ENCODE measurements around the gene BCAS3.

The BCAS3 gene

DNA sequence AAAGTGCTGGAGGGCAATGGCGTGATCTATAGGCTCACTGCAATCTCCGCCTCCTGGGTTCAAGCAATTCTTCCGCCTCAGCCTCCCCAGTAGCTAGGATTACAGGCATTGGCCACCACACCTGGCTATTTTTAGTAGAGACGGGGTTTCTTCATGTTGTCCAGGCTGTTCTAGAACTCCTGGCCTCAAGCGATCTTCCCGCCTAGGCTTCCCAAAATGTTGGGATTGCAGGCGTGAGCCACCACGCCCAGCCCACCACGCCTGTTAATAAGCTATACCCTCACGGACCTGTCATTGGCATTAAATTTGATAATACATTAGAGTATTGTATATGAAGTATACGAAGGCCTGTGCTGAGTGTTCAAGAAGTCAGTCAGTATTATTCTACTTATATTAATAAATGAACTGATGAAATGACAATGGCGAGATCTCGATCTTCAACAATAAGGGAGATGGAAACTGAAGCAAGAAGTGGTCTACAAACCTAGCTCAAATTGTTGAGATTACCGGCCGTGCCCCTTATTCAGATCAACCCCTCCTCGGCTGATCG is 818 bp upstream of the BCAS3 start:
- Histone ChIP-seq H3K4me1 (ENCODE audit: control insufficient read depth, insufficient read depth, low read length) (no peaks in the 10 kb centered on the region), H3K27me3 (ENCODE audit: control insufficient read depth, insufficient read depth, low read length) (no peaks in the 10 kb centered on the region), H3K36me3 (ENCODE audit: control insufficient read depth, insufficient read depth, low read length) (no peaks in the 10 kb centered on the region), H3K9ac (ENCODE audit: low read length) (peak overlapping the region; percentile 91), H3K4me3 (ENCODE audit: low read length) (peak overlapping the region; percentile 83), H3K9me3 (ENCODE audit: control insufficient read depth, low read length) (no peaks in the 10 kb centered on the region)

GRCh38 chr17:60678118-60678444 is 430 bp downstream of the BCAS3 start:
- peak overlapping the region; percentile 83 for H3K4me3 ChIP-seq (ENCODE audit: low read length)
- no peaks in the 10 kb centered on the region for H3K4me1 ChIP-seq (ENCODE audit: control insufficient read depth, insufficient read depth, low read length)
- no peaks in the 10 kb centered on the region for H3K9me3 ChIP-seq (ENCODE audit: control insufficient read depth, low read length)
- H3K9ac ChIP-seq (ENCODE audit: low read length) = peak overlapping the region; percentile 91
- no peaks in the 10 kb centered on the region for H3K36me3 ChIP-seq (ENCODE audit: control insufficient read depth, insufficient read depth, low read length)
- H3K27me3 ChIP-seq (ENCODE audit: control insufficient read depth, insufficient read depth, low read length) = no peaks in the 10 kb centered on the region

DNA sequence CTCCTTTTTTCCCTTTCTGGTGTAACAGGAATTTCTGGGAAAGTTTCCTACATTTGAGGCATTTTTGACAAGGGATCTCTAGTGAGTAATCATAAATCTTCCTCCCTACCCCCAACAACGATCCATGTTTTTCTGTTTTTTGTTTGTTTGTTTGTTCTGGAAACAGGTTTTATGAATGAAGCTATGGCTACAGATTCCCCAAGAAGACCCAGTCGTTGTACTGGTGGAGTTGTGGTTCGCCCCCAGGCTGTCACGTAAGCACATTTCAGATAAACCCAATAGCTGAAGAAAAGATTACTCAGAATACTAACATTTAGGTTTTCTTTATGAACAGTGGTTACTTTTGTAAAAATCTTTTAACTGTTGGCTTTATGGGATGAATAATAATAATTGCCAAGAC is 1.6 kb downstream of the BCAS3 start:
- H3K27me3 ChIP-seq (ENCODE audit: control insufficient read depth, insufficient read depth, low read length) = no peaks in the 10 kb centered on the region
- H3K9ac ChIP-seq (ENCODE audit: low read length) = no peak overlapping the region
- no peaks in the 10 kb centered on the region for H3K36me3 ChIP-seq (ENCODE audit: control insufficient read depth, insufficient read depth, low read length)
- H3K4me1 ChIP-seq (ENCODE audit: control insufficient read depth, insufficient read depth, low read length) = no peaks in the 10 kb centered on the region
- H3K9me3 ChIP-seq (ENCODE audit: control insufficient read depth, low read length) = no peaks in the 10 kb centered on the region
- no peak overlapping the region for H3K4me3 ChIP-seq (ENCODE audit: low read length)

DNA sequence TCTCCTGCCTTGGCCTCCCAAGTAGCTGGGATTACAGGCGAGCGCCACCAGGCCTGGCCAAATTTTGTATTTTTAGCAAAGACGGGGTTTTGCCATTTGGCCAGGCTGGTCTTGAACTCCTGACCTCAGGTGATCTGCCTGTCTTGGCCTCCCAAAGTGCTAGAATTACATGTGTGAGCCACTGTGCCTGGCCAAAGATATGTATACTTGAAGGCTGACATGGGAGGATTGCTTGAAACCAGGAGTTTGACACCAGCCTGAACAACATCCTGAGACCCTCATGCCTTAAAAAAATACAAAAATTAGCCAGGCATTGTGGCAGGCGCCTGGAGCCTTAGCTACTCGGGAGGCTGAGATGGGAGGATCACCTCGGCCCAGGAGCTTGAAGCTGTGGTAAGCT is 3.1 kb downstream of the BCAS3 start:
- no peaks in the 10 kb centered on the region for H3K9me3 ChIP-seq (ENCODE audit: control insufficient read depth, low read length)
- no peaks in the 10 kb centered on the region for H3K36me3 ChIP-seq (ENCODE audit: control insufficient read depth, insufficient read depth, low read length)
- no peak overlapping the region for H3K9ac ChIP-seq (ENCODE audit: low read length)
- no peaks in the 10 kb centered on the region for H3K4me1 ChIP-seq (ENCODE audit: control insufficient read depth, insufficient read depth, low read length)
- no peak overlapping the region for H3K4me3 ChIP-seq (ENCODE audit: low read length)
- no peaks in the 10 kb centered on the region for H3K27me3 ChIP-seq (ENCODE audit: control insufficient read depth, insufficient read depth, low read length)

- no peaks in the 10 kb centered on the region for H3K36me3 ChIP-seq (ENCODE audit: control insufficient read depth, insufficient read depth, low read length)
- no peaks in the 10 kb centered on the region for H3K9me3 ChIP-seq (ENCODE audit: control insufficient read depth, low read length)
- no peaks in the 10 kb centered on the region for H3K27me3 ChIP-seq (ENCODE audit: control insufficient read depth, insufficient read depth, low read length)
- no peak overlapping the region for H3K4me3 ChIP-seq (ENCODE audit: low read length)
- H3K9ac ChIP-seq (ENCODE audit: low read length) = no peak overlapping the region
- H3K4me1 ChIP-seq (ENCODE audit: control insufficient read depth, insufficient read depth, low read length) = no peaks in the 10 kb centered on the region
These were observed 7.8 kb downstream of the BCAS3 start for GRCh38 chr17:60685437-60685836.

- Histone ChIP-seq H3K4me3 (ENCODE audit: low read length) (no peak overlapping the region), H3K36me3 (ENCODE audit: control insufficient read depth, insufficient read depth, low read length) (no peaks in the 10 kb centered on the region), H3K9me3 (ENCODE audit: control insufficient read depth, low read length) (no peaks in the 10 kb centered on the region), H3K27me3 (ENCODE audit: control insufficient read depth, insufficient read depth, low read length) (no peaks in the 10 kb centered on the region), H3K4me1 (ENCODE audit: control insufficient read depth, insufficient read depth, low read length) (no peaks in the 10 kb centered on the region), H3K9ac (ENCODE audit: low read length) (no peak overlapping the region)
These were observed 18.3 kb downstream of the BCAS3 start for GRCh38 chr17:60695960-60696359.

DNA sequence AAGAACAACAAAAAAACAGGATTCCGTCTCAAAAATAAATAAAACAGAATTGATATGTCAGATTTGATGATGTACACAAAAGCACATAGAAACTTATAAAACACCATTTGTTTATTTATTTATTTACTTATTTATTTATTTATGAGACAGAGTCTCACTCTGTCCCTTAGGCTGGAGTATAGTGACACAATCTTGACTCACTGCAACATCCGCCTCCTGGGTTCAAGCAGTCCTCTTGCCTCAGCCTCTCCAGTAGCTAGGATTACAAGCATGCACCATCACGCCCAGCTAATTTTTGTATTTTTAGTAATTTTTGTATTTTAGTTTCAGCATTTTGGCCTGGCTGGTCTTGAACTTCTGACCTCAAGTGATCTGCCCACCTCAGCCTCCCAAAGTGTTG is 21.4 kb downstream of the BCAS3 start:
- no peaks in the 10 kb centered on the region for H3K4me1 ChIP-seq (ENCODE audit: control insufficient read depth, insufficient read depth, low read length)
- no peak overlapping the region for H3K9ac ChIP-seq (ENCODE audit: low read length)
- H3K4me3 ChIP-seq (ENCODE audit: low read length) = no peak overlapping the region
- no peaks in the 10 kb centered on the region for H3K27me3 ChIP-seq (ENCODE audit: control insufficient read depth, insufficient read depth, low read length)
- no peaks in the 10 kb centered on the region for H3K9me3 ChIP-seq (ENCODE audit: control insufficient read depth, low read length)
- no peaks in the 10 kb centered on the region for H3K36me3 ChIP-seq (ENCODE audit: control insufficient read depth, insufficient read depth, low read length)

DNA sequence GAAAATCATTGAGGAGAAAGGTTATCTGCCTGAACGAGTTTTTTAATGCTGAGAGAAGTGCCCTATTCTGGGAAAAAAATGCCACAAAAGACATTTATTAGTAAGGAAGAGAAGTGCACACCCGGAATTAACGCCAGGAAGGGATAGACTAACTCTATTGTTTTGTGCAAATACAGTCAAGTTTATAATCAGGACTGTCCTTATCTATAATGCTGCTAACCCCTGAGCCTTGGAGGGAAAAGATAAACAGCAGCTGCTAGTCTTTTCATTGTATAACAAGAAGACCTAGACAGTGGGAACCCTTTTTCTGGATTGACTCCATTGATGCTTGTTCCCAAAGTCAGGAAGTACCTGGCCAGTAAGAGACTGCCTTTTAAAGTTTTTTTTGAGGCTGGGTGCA is 26.5 kb downstream of the BCAS3 start:
- Histone ChIP-seq H3K4me3 (ENCODE audit: low read length) (no peak overlapping the region), H3K9ac (ENCODE audit: low read length) (no peak overlapping the region), H3K27me3 (ENCODE audit: control insufficient read depth, insufficient read depth, low read length) (no peaks in the 10 kb centered on the region), H3K36me3 (ENCODE audit: control insufficient read depth, insufficient read depth, low read length) (no peaks in the 10 kb centered on the region), H3K9me3 (ENCODE audit: control insufficient read depth, low read length) (no peaks in the 10 kb centered on the region), H3K4me1 (ENCODE audit: control insufficient read depth, insufficient read depth, low read length) (no peaks in the 10 kb centered on the region)

GRCh38 chr17:60712675-60713074 is 35.0 kb downstream of the BCAS3 start:
- Histone ChIP-seq H3K9ac (ENCODE audit: low read length) (no peak overlapping the region), H3K4me3 (ENCODE audit: low read length) (no peak overlapping the region), H3K36me3 (ENCODE audit: control insufficient read depth, insufficient read depth, low read length) (no peaks in the 10 kb centered on the region), H3K9me3 (ENCODE audit: control insufficient read depth, low read length) (no peaks in the 10 kb centered on the region), H3K27me3 (ENCODE audit: control insufficient read depth, insufficient read depth, low read length) (no peaks in the 10 kb centered on the region), H3K4me1 (ENCODE audit: control insufficient read depth, insufficient read depth, low read length) (no peaks in the 10 kb centered on the region)

DNA sequence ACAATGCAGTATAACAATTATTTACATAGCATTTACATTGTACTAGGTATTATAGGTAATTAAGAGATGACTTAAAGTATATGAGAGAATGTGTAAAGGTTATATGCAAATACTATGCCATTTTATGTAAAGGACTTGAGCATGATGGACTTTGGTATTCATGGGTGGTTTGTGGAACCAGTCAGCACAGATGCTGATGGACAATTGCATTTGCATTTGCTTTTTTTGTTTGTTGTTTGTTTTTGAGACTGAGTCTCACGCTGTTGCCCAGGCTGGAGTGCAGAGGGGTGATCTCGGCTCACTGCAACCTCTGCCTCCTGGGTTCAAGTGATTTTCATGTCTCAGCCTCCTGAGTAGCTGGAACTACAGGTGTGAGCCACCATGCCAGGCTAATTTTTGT is 36.0 kb downstream of the BCAS3 start:
- Histone ChIP-seq H3K4me3 (ENCODE audit: low read length) (no peak overlapping the region), H3K9me3 (ENCODE audit: control insufficient read depth, low read length) (no peaks in the 10 kb centered on the region), H3K27me3 (ENCODE audit: control insufficient read depth, insufficient read depth, low read length) (no peaks in the 10 kb centered on the region), H3K36me3 (ENCODE audit: control insufficient read depth, insufficient read depth, low read length) (no peaks in the 10 kb centered on the region), H3K4me1 (ENCODE audit: control insufficient read depth, insufficient read depth, low read length) (no peaks in the 10 kb centered on the region), H3K9ac (ENCODE audit: low read length) (no peak overlapping the region)

DNA sequence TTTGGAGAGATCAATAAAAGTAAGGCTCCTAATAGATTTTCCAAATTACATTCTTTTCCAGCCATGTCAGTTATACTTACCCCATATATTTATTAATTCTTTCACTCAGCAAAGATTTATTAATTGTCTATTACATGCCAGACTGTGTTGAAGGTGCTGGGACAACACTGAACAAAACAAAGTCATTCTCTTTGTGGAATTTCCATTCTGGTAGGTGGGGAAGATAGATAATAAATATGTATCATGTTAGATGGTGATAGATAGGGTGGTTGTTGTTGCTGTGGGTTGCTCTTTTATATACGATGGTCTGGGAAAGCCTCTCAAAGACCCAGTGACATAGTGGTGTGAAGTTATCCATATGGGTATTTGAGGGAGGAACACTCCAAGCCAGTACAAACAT is 39.1 kb downstream of the BCAS3 start:
- Histone ChIP-seq H3K9me3 (ENCODE audit: control insufficient read depth, low read length) (no peaks in the 10 kb centered on the region), H3K4me1 (ENCODE audit: control insufficient read depth, insufficient read depth, low read length) (no peaks in the 10 kb centered on the region), H3K9ac (ENCODE audit: low read length) (no peak overlapping the region), H3K36me3 (ENCODE audit: control insufficient read depth, insufficient read depth, low read length) (no peaks in the 10 kb centered on the region), H3K4me3 (ENCODE audit: low read length) (no peak overlapping the region), H3K27me3 (ENCODE audit: control insufficient read depth, insufficient read depth, low read length) (no peaks in the 10 kb centered on the region)

- Histone ChIP-seq H3K4me1 (ENCODE audit: control insufficient read depth, insufficient read depth, low read length) (no peaks in the 10 kb centered on the region), H3K4me3 (ENCODE audit: low read length) (no peak overlapping the region), H3K36me3 (ENCODE audit: control insufficient read depth, insufficient read depth, low read length) (no peaks in the 10 kb centered on the region), H3K9ac (ENCODE audit: low read length) (no peak overlapping the region), H3K9me3 (ENCODE audit: control insufficient read depth, low read length) (no peaks in the 10 kb centered on the region), H3K27me3 (ENCODE audit: control insufficient read depth, insufficient read depth, low read length) (no peaks in the 10 kb centered on the region)
These were observed 40.2 kb downstream of the BCAS3 start for GRCh38 chr17:60717814-60718213.

- Histone ChIP-seq H3K9me3 (ENCODE audit: control insufficient read depth, low read length) (no peaks in the 10 kb centered on the region), H3K27me3 (ENCODE audit: control insufficient read depth, insufficient read depth, low read length) (no peaks in the 10 kb centered on the region), H3K36me3 (ENCODE audit: control insufficient read depth, insufficient read depth, low read length) (no peaks in the 10 kb centered on the region), H3K4me1 (ENCODE audit: control insufficient read depth, insufficient read depth, low read length) (no peaks in the 10 kb centered on the region), H3K9ac (ENCODE audit: low read length) (no peak overlapping the region), H3K4me3 (ENCODE audit: low read length) (no peak overlapping the region)
These were observed 43.3 kb downstream of the BCAS3 start for GRCh38 chr17:60720763-60721531.
